ENCODE data around the gene TNFRSF19.
"Not testable (repeated sequence)": the region's sequence is repeated elsewhere in the genome, so short reads cannot be mapped to it uniquely, and the experiment has no call there.

Gene TNFRSF19

GRCh38 chr13:23570099-23570920 is at the start of gene TNFRSF19:
TNFRSF19 (plus strand) TSS chr13:23570412; CDS start chr13:23590184, 19,772 bp downstream.
- peak within 1 kb of the TSS; percentile 58 for H3K27ac ChIP-seq
- TF ChIP-seq CTCF (conservative IDR thresholded peaks at IDR 0.05): no peak

- H3K27ac ChIP-seq: not testable (repeated sequence)
Observed at GRCh38 chr13:23529926-23530325, 40.3 kb upstream of the TNFRSF19 start.

- no peak for TF ChIP-seq CTCF (conservative IDR thresholded peaks at IDR 0.05)
- no peak overlapping the region for H3K27ac ChIP-seq
Observed at GRCh38 chr13:23531446-23531845, 38.8 kb upstream of the TNFRSF19 start.

- no peak overlapping the region for H3K27ac ChIP-seq
- TF ChIP-seq CTCF (conservative IDR thresholded peaks at IDR 0.05): no peak
Observed at GRCh38 chr13:23534090-23534489, 36.1 kb upstream of the TNFRSF19 start.

- TF ChIP-seq CTCF (conservative IDR thresholded peaks at IDR 0.05): no peak
Observed at GRCh38 chr13:23541221-23541824, 28.9 kb upstream of the TNFRSF19 start.

GRCh38 chr13:23544668-23545067 is 25.5 kb upstream of the TNFRSF19 start:
- H3K27ac ChIP-seq: no peak overlapping the region
- no peak for TF ChIP-seq CTCF (conservative IDR thresholded peaks at IDR 0.05)

More at GRCh38 chr13:23541221-23541824, 28.9 kb upstream of the TNFRSF19 start:
- peak overlapping the region; percentile 51 for H3K27ac ChIP-seq

GRCh38 chr13:23547000-23547590 is 23.1 kb upstream of the TNFRSF19 start:
- no peak overlapping the region for H3K27ac ChIP-seq

More at GRCh38 chr13:23547000-23547590, 23.1 kb upstream of the TNFRSF19 start:
- no peak for TF ChIP-seq CTCF (conservative IDR thresholded peaks at IDR 0.05)
